Upper lobe of left lung (tissue), 4 donors: ENCODE measurements around the gene DLG2.

Experiments
- CTCF ChIP-seq, 6 experiments: fragments of 450-650 bp in 4 of 6; fragments of 200-600 bp in 2 of 6; sonication (generic) in 2 of 6; IDR thresholded peaks; one replicate each; pipeline ENCODE4 v1.5.1; 2016 to 2019; ENCODE audit warnings: antibody characterized with exemption in 6 of 6
- EP300 ChIP-seq, 4 donors: sonication (generic); formaldehyde crosslinking; IDR thresholded peaks; one replicate each; pipeline ENCODE4 v1.5.1; 2017; ENCODE audit warnings: antibody characterized with exemption in 4 of 4, control low read depth in 2 of 4
- POLR2A ChIP-seq, 4 donors: fragments of 450-650 bp; IDR thresholded peaks; one replicate each; pipeline ENCODE4 v1.5.1; 2016 to 2017; ENCODE audit warnings: antibody characterized with exemption in 4 of 4, mild to moderate bottlenecking in 2 of 4
- POLR2AphosphoS5 ChIP-seq, 2 donors: sonication (generic); formaldehyde crosslinking; IDR thresholded peaks; one replicate each; pipeline ENCODE4 v1.5.1; 2017; ENCODE audit warnings: antibody characterized with exemption in 2 of 2

- TF ChIP-seq POLR2A (IDR thresholded peaks at IDR 0.05) = no peak
- no peak for TF ChIP-seq CTCF (IDR thresholded peaks at IDR 0.05)
- TF ChIP-seq EP300 (IDR thresholded peaks at IDR 0.05) = no peak
- TF ChIP-seq POLR2AphosphoS5 (IDR thresholded peaks at IDR 0.05) = no peak
Observed at GRCh38 chr11:84140386-84141169, 1486.6 kb downstream of the DLG2 start.
